ENCODE results near the gene TIPIN. TPM values are rescaled to one million over a fixed set of nuclear protein-coding genes. Genes with fewer than 3 reads are reported as not detected.

The TIPIN gene
- total and polyA plus RNA-seq, 2 of the 8 experiments (the other 6 are each of a cell fraction or from before 2014, with no cell fraction given), result 8.5 to 24.7 TPM

DNA sequence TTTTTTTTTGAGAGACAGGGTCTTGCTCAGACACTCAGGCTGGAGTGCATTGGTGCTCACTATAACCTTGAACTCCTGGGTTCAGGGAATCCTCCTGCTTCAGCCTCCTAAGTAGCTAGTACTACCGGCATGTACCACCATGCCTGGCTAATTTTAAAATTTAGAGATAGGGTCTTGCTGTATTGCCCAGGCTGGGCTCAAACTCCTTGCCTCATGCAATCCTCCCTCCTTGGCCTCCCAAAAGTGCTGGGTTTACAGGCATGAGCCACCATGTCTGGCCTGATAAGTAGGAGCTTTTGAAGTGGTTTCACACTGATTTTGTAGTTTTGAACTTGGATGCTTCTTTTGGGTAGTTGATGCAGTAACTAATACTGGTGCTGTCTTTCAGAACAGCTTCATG lies 38.0 kb upstream of the TIPIN start:
- Histone ChIP-seq H2AK5ac (ENCODE audit: low read depth, low read length) (no peak overlapping the region), H2BK12ac (ENCODE audit: low read depth, low read length) (no peak overlapping the region), H3K4me2 (ENCODE audit: insufficient read depth in 1 of 2, low read depth in 2 of 2, low read length in 2 of 2) (no peak overlapping the region), H3K9me3 (ENCODE audit: insufficient read depth in 2 of 2, low read depth in 1 of 2, low read length in 1 of 2) (no peaks in the 10 kb centered on the region), H2BK120ac (replicated peaks; ENCODE audit: low read depth, low read length) (no peak overlapping the region), H3K23me2 (ENCODE audit: low read depth, low read length) (no peaks in the 10 kb centered on the region), H3K79me2 (ENCODE audit: control insufficient read depth in 1 of 2, insufficient read depth in 2 of 2, low read length in 2 of 2) (peaks cover 25 to 91% of the 10 kb centered on the region in 2 experiments), H3K56ac (replicated peaks; ENCODE audit: insufficient read length, low read depth, low read length) (no peak overlapping the region), H3K4me3 (ENCODE audit: extremely low read depth in 1 of 4, insufficient read depth in 2 of 4, low read depth in 3 of 4, low read length in 4 of 4) (no peak overlapping the region), H3K4ac (replicated peaks; ENCODE audit: insufficient read length, low read depth, low read length) (no peak overlapping the region), H4K91ac (replicated peaks; ENCODE audit: insufficient read length, low read length) (no peak overlapping the region), H3K23ac (ENCODE audit: insufficient read length) (no peak overlapping the region), H3K4me1 (replicated peaks in 1 of 4; ENCODE audit: control insufficient read depth in 3 of 4, insufficient read depth in 4 of 4, low read length in 3 of 4) (no peaks in the 10 kb centered on the region), H3K9ac (replicated peaks in 1 of 4; ENCODE audit: extremely low read depth in 1 of 4, low read depth in 3 of 4, low read length in 3 of 4) (no peak overlapping the region), H3K79me1 (ENCODE audit: low read depth, low read length) (peaks cover 24% of the 10 kb centered on the region), H3K18ac (ENCODE audit: extremely low read depth, low read length) (no peak overlapping the region), H4K5ac (ENCODE audit: insufficient read length, low read depth, low read length) (no peak overlapping the region), H2AFZ (ENCODE audit: low read length) (no peak overlapping the region), H4K8ac (ENCODE audit: extremely low read depth, insufficient read depth, low read length) (no peak overlapping the region), H2BK20ac (ENCODE audit: low read length) (no peak overlapping the region), H3K14ac (ENCODE audit: insufficient read length) (no peak overlapping the region), H2BK15ac (ENCODE audit: low read length) (no peak overlapping the region), H3K36me3 (ENCODE audit: control insufficient read depth in 2 of 4, insufficient read depth in 4 of 4, low read length in 3 of 4) (peaks cover 0 to 8% (median 0%) of the 10 kb centered on the region in 4 experiments; a peak in 2 of 8 replicates), H3K27me3 (replicated peaks in 1 of 4; ENCODE audit: control insufficient read depth in 3 of 4, extremely low read depth in 1 of 4, insufficient read depth in 3 of 4, low read length in 3 of 4) (no peaks in the 10 kb centered on the region), H3K27ac (ENCODE audit: low read depth, low read length) (no peak overlapping the region), H2BK5ac (ENCODE audit: low read depth, low read length) (no peak overlapping the region), H4K20me1 (replicated peaks in 1 of 2; ENCODE audit: control insufficient read depth in 1 of 2, insufficient read depth in 2 of 2, low read length in 2 of 2) (peaks cover 3 to 5% of the 10 kb centered on the region in 2 experiments)
- ChIA-PET CTCF (ENCODE audit: partially characterized antibody) (interaction anchor here (1.0 to 3.4 kb wide), 3 partner anchors 10 to 39 kb away, joined by 3 to 19 read pairs (median 3); no protein-coding TSS in a partner anchor), POLR2A (ENCODE audit: partially characterized antibody) (interaction anchor here (2.2 to 2.4 kb wide), 2 partner anchors 17 to 104 kb away, joined by 8 to 10 read pairs; partner anchors contain the start of gene SNAPC5)
- whole genome bisulfite sequencing, 2 experiments (ENCODE audit: extremely low coverage in 1 of 2, insufficient coverage in 1 of 2, insufficient read length in 1 of 2, insufficient replicate concordance in 2 of 2, low coverage in 1 of 2, low lambda C conversion rate in 2 of 2, missing lambda C conversion rate in 1 of 2), result 100% methylated on average over 1 of the region's 1 CpG; no CpG with 5 or more reads in 1 of the 2 experiments
- DNase-seq (ENCODE audit: low read depth in 1 of 2, low spot score in 2 of 2) (no peak), FAIRE-seq (no peak)
- TF ChIP-seq EP300 (IDR thresholded peaks at IDR 0.05; ENCODE audit: borderline replicate concordance in 1 of 2, low read depth in 2 of 2, low read length in 2 of 2), result no peak
- no peak for TF ChIP-seq MAFK (IDR thresholded peaks at IDR 0.05; ENCODE audit: low read depth, low read length)
- no peak for TF ChIP-seq GABPA (IDR thresholded peaks at IDR 0.05; ENCODE audit: borderline replicate concordance, insufficient read depth, low read length)
- no peak for TF ChIP-seq TAF7 (optimal IDR thresholded peaks at IDR 0.05; ENCODE audit: borderline replicate concordance, low read depth, low read length)
- no peak for TF ChIP-seq KDM4A (IDR thresholded peaks at IDR 0.05; ENCODE audit: low read depth, low read length, severe bottlenecking)
- no peak for TF ChIP-seq RNF2 (IDR thresholded peaks at IDR 0.05; ENCODE audit: borderline replicate concordance, low read depth, low read length, missing control alignments, poor library complexity, severe bottlenecking)
- no peak for TF ChIP-seq ASH2L (IDR thresholded peaks at IDR 0.05; ENCODE audit: low read length)
- no peak for TF ChIP-seq RXRA (IDR thresholded peaks at IDR 0.05; ENCODE audit: insufficient read depth, low read depth, low read length)
- no peak for TF ChIP-seq POU5F1 (IDR thresholded peaks at IDR 0.05; ENCODE audit: low read depth, low read length)
- TF ChIP-seq, protein P1, sequence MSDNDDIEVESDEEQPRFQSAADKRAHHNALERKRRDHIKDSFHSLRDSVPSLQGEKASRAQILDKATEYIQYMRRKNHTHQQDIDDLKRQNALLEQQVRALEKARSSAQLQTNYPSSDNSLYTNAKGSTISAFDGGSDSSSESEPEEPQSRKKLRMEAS (IDR thresholded peaks at IDR 0.05), result no peak
